SJCRH30 (cell line): ENCODE measurements around the gene RAPGEF4. TPM values are rescaled to one million over a fixed set of nuclear protein-coding genes. Genes with fewer than 3 reads are reported as not detected.

Experiments used
- DNase-seq, 2 experiments: peaks; one replicate each; pipeline ENCODE4 v3.0.0-alpha.2; 2015 to 2020
- H3K27ac ChIP-seq: fragments of 250-450 bp; sonication (Bioruptor Pico); 2 replicates; pipeline ENCODE4 v1.5.1; 2020; ENCODE audit warnings: mild to moderate bottlenecking, moderate library complexity
- H3K27me3 ChIP-seq: fragments of 250-450 bp; sonication (Bioruptor Pico); 2 replicates; pipeline ENCODE4 v1.5.1; 2020; ENCODE audit warnings: mild to moderate bottlenecking, moderate library complexity
- H3K36me3 ChIP-seq: fragments of 250-450 bp; sonication (Bioruptor Pico); 2 replicates; pipeline ENCODE4 v1.5.1; 2020; ENCODE audit warnings: mild to moderate bottlenecking, moderate library complexity
- H3K4me1 ChIP-seq: fragments of 250-450 bp; sonication (Bioruptor Pico); 2 replicates; pipeline ENCODE4 v1.5.1; 2020; ENCODE audit warnings: mild to moderate bottlenecking, moderate library complexity
- H3K4me3 ChIP-seq: fragments of 250-450 bp; sonication (Bioruptor Pico); 2 replicates; pipeline ENCODE4 v1.5.1; 2020; ENCODE audit warnings: mild to moderate bottlenecking, moderate library complexity
- H3K9me3 ChIP-seq: fragments of 250-450 bp; sonication (Bioruptor Pico); replicated peaks from 2 replicates; pipeline ENCODE4 v1.5.1; 2020; ENCODE audit warnings: mild to moderate bottlenecking, moderate library complexity
- total RNA-seq: library from RNA; depleted of rRNA; stranded (reverse); fragments of >200 nt; shearing (Covaris generic); gene quantifications from 2 replicates; pipeline ENCODE4 v1.2.3, GENCODE V29; 2014

Gene RAPGEF4
- total RNA-seq, 1 experiment from 2014 or later = 6.1 TPM

GRCh38 chr2:173056705-173057364 lies 321.2 kb downstream of the RAPGEF4 start:
- H3K27ac ChIP-seq = no peak overlapping the region
- peaks cover 18% of the 10 kb centered on the region for H3K4me1 ChIP-seq
- H3K36me3 ChIP-seq = no peaks in the 10 kb centered on the region
- H3K4me3 ChIP-seq = no peak overlapping the region
- no peak for DNase-seq
- H3K9me3 ChIP-seq = 0 out of 2 replicates have a peak, but pooled peaks cover 4% of the 10 kb centered on the region
- no peaks in the 10 kb centered on the region for H3K27me3 ChIP-seq

- no peak for DNase-seq
- Histone ChIP-seq H3K4me1 (peaks cover 18% of the 10 kb centered on the region), H3K9me3 (0 out of 2 replicates have a peak, but pooled peaks cover 4% of the 10 kb centered on the region), H3K36me3 (no peaks in the 10 kb centered on the region), H3K4me3 (no peak overlapping the region), H3K27me3 (no peaks in the 10 kb centered on the region), H3K27ac (no peak overlapping the region)
Observed at GRCh38 chr2:173058097-173058496, 322.5 kb downstream of the RAPGEF4 start.

GRCh38 chr2:173058673-173059072 lies 323.0 kb downstream of the RAPGEF4 start:
- H3K4me3 ChIP-seq = no peak overlapping the region
- H3K36me3 ChIP-seq = no peaks in the 10 kb centered on the region
- no peaks in the 10 kb centered on the region for H3K27me3 ChIP-seq
- peaks cover 15% of the 10 kb centered on the region for H3K4me1 ChIP-seq
- 0 out of 2 replicates have a peak, but pooled peaks cover 4% of the 10 kb centered on the region for H3K9me3 ChIP-seq
- DNase-seq = peak; percentile 22 to 33
- H3K27ac ChIP-seq = no peak overlapping the region

- Histone ChIP-seq H3K9me3 (0 out of 2 replicates have a peak, but pooled peaks cover 4% of the 10 kb centered on the region), H3K4me3 (no peak overlapping the region), H3K27me3 (no peaks in the 10 kb centered on the region), H3K36me3 (no peaks in the 10 kb centered on the region), H3K4me1 (peaks cover 9% of the 10 kb centered on the region), H3K27ac (no peak overlapping the region)
- no peak for DNase-seq
Observed at GRCh38 chr2:173059292-173059691, 323.6 kb downstream of the RAPGEF4 start.

- Histone ChIP-seq H3K27ac (no peak overlapping the region), H3K27me3 (no peaks in the 10 kb centered on the region), H3K36me3 (no peaks in the 10 kb centered on the region), H3K4me3 (no peak overlapping the region), H3K4me1 (peaks cover 4% of the 10 kb centered on the region), H3K9me3 (0 out of 2 replicates have a peak, but pooled peaks cover 4% of the 10 kb centered on the region)
- DNase-seq = no peak
Observed at GRCh38 chr2:173059971-173060461, 324.4 kb downstream of the RAPGEF4 start.

- Histone ChIP-seq H3K27ac (no peak overlapping the region), H3K36me3 (no peaks in the 10 kb centered on the region), H3K4me3 (no peak overlapping the region), H3K9me3 (0 out of 2 replicates have a peak, but pooled peaks cover 4% of the 10 kb centered on the region), H3K27me3 (no peaks in the 10 kb centered on the region), H3K4me1 (peaks cover 4% of the 10 kb centered on the region)
- no peak for DNase-seq
Observed at GRCh38 chr2:173062801-173063200, 327.2 kb downstream of the RAPGEF4 start.

GRCh38 chr2:173064151-173064805 lies 328.6 kb downstream of the RAPGEF4 start:
- Histone ChIP-seq H3K4me1 (no peaks in the 10 kb centered on the region), H3K9me3 (no peaks in the 10 kb centered on the region), H3K27ac (no peak overlapping the region), H3K4me3 (no peak overlapping the region), H3K36me3 (no peaks in the 10 kb centered on the region), H3K27me3 (no peaks in the 10 kb centered on the region)
- no peak for DNase-seq

- no peak overlapping the region for H3K27ac ChIP-seq
- no peak for DNase-seq
- H3K4me3 ChIP-seq = no peak overlapping the region
- no peaks in the 10 kb centered on the region for H3K9me3 ChIP-seq
- H3K4me1 ChIP-seq = no peaks in the 10 kb centered on the region
- H3K36me3 ChIP-seq = no peaks in the 10 kb centered on the region
- no peaks in the 10 kb centered on the region; the same call in 1 of the 2 replicates for H3K27me3 ChIP-seq
Observed at GRCh38 chr2:173066887-173067676, 331.4 kb downstream of the RAPGEF4 start.

- Histone ChIP-seq H3K36me3 (no peaks in the 10 kb centered on the region), H3K4me3 (peak overlapping the region; percentile 88), H3K9me3 (no peaks in the 10 kb centered on the region), H3K4me1 (peaks cover 16% of the 10 kb centered on the region), H3K27me3 (no peaks in the 10 kb centered on the region; the same call in 1 of the 2 replicates), H3K27ac (peak overlapping the region; percentile 76; the same call in 1 of the 2 replicates)
- DNase-seq = peak in 1 of 2 experiments; percentile 51
Observed at GRCh38 chr2:173075056-173075780, 339.6 kb downstream of the RAPGEF4 start.

- DNase-seq = peak; percentile 73 to 78
- Histone ChIP-seq H3K27ac (peak within 1 kb of the TSS; percentile 76), H3K4me3 (peak within 1 kb of the TSS; percentile 88), H3K27me3 (no peaks in the 10 kb centered on the region), H3K9me3 (no peaks in the 10 kb centered on the region), H3K4me1 (peaks cover 16% of the 10 kb centered on the region), H3K36me3 (no peaks in the 10 kb centered on the region)
Observed at GRCh38 chr2:173075781-173076580, 340.3 kb downstream of the RAPGEF4 start, which contains the start of gene MAP3K20. Gene MAP3K20 (plus strand): TSS chr2:173075846. CDS start chr2:173091032, 15,186 bp downstream.

- H3K27me3 ChIP-seq = no peaks in the 10 kb centered on the region
- peak; percentile 74 to 76 for DNase-seq
- H3K4me3 ChIP-seq = peak overlapping the region; percentile 88
- H3K27ac ChIP-seq = peak overlapping the region; percentile 76
- no peaks in the 10 kb centered on the region for H3K36me3 ChIP-seq
- H3K9me3 ChIP-seq = 0 out of 2 replicates have a peak, but pooled peaks cover 3% of the 10 kb centered on the region
- H3K4me1 ChIP-seq = peaks cover 16% of the 10 kb centered on the region
Observed at GRCh38 chr2:173076581-173077345, 341.1 kb downstream of the RAPGEF4 start.

GRCh38 chr2:173077506-173078177 lies 342.0 kb downstream of the RAPGEF4 start:
- H3K27ac ChIP-seq = 0 out of 2 replicates have a peak overlapping the region, but pooled peaks have one; percentile 76
- no peak for DNase-seq
- 0 out of 2 replicates have a peak, but pooled peaks cover 3% of the 10 kb centered on the region for H3K9me3 ChIP-seq
- H3K27me3 ChIP-seq = no peaks in the 10 kb centered on the region
- H3K36me3 ChIP-seq = no peaks in the 10 kb centered on the region
- H3K4me3 ChIP-seq = peak overlapping the region; percentile 88
- peaks cover 16% of the 10 kb centered on the region for H3K4me1 ChIP-seq
